Stimulated activated CD8-positive, alpha-beta memory T cell treated with anti-CD3 and anti-CD28 coated beads, Interleukin-7, amount 100 ng/mL, for 24 hours (primary cell): Measurements from ENCODE around the gene SLC7A5.
"Not testable (repeated sequence)": the region's sequence is repeated elsewhere in the genome, so short reads cannot be mapped to it uniquely, and the experiment has no call there.

Experiments
- DNase-seq: peaks from one replicate; pipeline ENCODE4 v3.0.0-alpha.2; 2020; ENCODE audit warnings: low read depth

The SLC7A5 gene

GRCh38 chr16:87888346-87888745, 19.0 kb upstream of the SLC7A5 start:
- not testable (repeated sequence) for DNase-seq

- not testable (repeated sequence) for DNase-seq
Observed at GRCh38 chr16:87887931-87888330, 18.6 kb upstream of the SLC7A5 start.

GRCh38 chr16:87885371-87885967, 16.2 kb upstream of the SLC7A5 start:
- DNase-seq = not testable (repeated sequence)

DNA sequence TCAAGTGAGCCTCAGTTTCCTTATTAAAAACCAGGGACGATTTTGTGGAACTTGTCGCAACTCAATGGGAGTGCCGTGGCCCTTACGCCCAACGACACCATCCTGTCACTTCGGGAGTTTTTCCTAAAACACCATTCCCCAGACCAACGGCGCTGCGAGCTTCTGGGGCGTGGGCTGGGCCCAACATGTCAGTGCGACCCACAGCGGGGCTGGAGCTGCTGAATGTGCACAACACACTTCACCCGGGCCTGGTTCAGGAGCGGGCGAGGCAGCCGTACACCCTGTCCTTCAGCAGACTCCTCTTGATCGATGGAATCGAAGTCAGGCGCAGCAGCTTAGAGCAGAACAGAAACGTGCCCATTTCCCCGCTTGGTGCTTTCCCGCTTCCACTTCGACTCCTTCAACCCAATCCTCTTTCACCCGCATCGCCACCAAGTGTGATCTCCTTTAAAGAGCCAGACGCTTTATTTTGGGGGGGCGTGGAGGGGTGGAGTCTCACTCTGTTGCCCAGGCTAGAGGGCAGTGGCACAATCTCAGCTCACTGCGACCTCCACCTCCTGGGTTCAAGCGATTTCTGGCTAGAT, 13.2 kb upstream of the SLC7A5 start:
- no peak for DNase-seq

GRCh38 chr16:87881324-87882200, 12.3 kb upstream of the SLC7A5 start:
- no peak for DNase-seq

- DNase-seq = no peak
Observed at GRCh38 chr16:87880117-87880696, 10.9 kb upstream of the SLC7A5 start.

DNA sequence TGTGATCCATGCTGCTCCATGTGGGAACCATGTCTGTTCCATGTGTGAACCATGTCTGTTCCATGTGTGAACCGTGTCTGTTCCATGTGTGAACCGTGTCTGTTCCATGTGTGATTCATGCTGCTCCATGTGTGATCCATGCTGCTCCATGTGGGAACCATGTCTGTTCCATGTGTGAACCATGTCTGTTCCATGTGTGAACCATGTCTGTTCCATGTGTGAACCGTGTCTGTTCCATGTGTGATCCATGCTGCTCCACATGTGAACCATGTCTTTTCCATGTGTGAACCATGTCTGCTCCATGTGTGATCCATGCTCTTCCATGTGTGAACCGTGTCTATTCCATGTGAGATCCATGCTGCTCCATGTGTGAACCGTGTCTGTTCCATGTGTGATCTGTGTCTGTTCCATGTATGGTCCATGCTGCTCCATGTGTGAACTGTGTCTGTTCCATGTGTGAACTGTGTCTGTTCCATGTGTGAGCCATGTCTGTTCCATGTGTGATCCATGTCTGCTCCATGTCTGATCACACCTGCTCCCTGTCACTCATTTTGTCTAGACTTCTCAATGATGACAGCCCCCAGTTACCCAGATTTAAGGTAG, 10.2 kb upstream of the SLC7A5 start:
- DNase-seq = not testable (repeated sequence)

DNA sequence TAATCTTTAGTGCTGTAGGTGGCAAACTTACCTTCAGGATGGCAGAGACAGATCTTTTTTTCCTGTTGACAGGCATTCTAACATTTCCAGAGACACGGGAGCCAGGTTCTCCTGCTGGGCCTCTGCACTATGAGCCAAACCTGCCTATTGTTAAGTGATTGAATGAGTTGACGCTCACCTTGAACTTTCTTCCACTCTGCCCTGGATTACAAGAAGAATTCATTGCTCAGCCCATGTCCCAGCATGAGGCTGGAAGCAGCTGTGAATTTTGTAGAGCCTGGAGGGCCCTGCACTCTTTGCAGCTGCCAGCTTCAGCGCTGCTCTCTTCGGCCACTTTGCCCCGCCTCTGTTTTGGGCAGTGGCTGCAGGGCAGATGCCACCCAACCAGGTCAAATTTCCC, 9.4 kb upstream of the SLC7A5 start:
- DNase-seq = no peak

DNA sequence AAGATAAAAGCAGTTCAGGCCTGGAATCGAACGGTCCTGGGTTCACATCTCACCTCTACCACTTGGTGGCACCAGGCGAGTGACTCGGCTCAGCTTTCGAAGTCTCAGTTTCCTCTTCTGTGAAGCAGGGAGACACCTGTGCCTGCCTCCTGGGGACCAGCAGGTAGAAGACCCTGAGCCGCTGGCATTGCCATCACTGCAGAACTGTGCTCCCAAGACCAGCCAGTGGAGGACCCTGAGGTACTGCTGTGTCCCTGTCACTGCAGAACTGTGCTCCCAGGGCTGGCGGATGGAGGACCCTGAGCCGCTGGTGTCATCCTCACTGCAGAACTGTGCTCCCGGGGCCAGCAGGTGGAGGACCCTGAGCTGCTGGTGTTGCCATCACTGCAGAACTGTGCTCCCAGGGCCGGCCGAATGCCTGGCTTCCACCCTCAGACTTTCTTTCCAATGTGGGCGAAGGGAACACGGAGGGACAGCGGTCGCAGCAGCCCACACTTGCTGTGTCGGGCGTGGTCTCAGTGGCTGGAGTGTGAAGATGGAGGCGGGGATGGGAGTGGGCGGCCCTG, 8.7 kb upstream of the SLC7A5 start:
- no peak for DNase-seq

GRCh38 chr16:87874639-87875427, 5.5 kb upstream of the SLC7A5 start:
- DNase-seq = peak; percentile 63

DNA sequence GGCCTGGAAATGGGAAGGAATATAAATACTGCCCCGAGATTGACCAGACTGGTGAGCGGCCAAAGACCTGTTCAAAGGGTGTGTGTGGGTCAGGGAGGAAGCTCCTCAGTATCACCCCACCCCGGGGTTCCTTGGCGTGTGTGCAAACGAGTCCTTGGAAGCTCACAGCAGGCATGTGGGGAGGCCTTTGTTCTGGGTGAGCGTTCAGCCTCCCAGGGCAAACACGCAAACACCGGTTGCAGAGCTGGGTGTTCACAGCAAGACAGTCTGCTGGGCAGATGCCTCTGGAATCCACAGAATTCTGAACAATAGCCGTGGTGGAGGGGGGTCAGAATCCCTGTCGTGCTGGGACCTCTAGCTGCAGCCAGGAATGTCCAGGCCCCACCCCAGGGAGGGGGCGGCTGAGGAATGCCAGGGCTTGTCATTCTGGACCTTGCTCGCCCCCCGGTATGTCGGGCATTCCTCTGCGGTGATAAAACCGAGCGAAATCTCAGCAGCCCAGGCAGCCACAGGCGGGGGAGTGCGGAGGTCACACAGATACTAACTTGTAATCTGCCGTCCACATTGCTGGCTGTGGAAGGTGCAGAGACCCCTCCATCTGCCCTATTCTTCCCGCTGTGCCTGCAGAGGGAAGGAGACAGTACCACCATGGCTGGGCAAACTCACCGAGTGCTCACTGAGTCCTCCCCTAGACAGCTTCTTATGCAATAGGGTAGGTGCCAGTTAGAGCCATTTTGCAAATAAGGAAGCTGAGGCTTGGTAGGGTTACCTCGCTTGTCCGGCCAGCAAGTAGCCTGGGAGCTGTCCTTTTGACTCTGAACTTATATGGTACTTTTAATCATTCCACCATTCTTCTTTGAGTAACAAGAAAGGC, 1.3 kb upstream of the SLC7A5 start:
- not testable (repeated sequence) for DNase-seq

- not testable (repeated sequence) for DNase-seq
Observed at GRCh38 chr16:87869879-87870417, 641 bp upstream of the SLC7A5 start.

DNA sequence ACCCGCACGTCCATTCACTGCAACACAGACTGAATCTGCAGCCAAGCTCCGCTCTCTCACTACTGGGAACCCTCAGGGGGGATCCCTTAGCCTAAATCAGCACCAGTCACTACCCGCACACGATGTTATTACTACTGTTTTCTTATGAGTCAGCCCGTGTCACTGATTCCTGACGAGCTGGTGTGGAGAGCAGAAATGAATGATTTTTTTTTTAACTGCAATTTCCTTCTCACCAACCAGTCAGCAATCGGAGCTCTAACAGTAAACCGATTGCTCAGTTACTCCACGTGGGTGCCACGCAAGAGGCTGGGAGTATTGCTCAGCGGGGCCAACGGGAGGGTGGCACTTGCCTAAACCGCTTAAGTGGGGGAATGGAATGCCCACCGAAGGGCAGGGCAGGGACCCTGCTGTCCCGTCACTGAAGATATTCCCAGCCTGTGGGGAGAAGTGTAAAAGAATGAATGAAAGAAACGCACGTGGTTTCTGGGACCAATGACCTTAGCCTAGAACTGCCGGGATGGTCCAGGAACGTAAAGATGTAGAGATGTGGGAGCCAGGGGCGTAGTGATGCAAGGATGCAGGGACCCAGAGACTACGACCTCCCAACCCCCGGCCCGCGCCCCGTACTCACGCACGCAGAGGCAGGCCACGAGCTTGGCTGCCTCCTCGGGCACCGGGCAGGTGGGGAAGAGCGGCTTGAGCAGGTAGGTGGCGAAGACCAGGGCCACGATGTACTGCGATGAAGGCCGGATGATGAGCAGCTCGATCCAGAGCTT, 865 bp downstream of the SLC7A5 start:
- DNase-seq = not testable (repeated sequence)

DNA sequence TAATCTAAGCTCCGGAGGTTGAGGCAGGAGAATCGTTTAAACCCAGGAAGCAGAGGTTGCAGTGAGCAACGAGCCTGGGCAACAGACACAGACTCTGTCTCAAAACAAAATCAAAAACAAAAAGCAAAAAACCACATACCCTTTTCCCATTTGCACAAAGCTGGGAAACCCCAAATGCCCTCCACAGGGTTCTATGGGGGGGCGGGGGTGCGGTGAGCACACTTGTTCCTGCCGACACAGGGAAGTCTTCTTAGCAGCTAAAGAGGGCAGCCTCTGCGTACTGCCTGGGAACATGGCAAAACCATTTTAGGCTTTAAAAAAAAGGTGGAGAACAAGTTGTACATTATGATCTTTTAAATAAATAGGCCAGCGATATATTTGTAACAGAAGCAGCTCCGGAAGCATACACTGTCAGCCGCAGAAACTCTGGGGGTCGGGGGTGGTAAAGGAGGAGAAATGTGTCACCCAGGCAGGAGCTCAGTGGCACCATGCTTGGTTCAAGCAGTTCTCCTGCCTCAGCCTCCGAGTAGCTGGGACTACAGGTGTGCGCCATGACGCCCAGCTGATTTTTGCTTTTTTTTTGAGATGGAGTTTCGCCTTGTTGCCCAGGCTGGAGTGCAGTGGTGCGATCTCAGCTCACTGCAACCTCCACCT, 3.3 kb downstream of the SLC7A5 start:
- DNase-seq = not testable (repeated sequence)

DNA sequence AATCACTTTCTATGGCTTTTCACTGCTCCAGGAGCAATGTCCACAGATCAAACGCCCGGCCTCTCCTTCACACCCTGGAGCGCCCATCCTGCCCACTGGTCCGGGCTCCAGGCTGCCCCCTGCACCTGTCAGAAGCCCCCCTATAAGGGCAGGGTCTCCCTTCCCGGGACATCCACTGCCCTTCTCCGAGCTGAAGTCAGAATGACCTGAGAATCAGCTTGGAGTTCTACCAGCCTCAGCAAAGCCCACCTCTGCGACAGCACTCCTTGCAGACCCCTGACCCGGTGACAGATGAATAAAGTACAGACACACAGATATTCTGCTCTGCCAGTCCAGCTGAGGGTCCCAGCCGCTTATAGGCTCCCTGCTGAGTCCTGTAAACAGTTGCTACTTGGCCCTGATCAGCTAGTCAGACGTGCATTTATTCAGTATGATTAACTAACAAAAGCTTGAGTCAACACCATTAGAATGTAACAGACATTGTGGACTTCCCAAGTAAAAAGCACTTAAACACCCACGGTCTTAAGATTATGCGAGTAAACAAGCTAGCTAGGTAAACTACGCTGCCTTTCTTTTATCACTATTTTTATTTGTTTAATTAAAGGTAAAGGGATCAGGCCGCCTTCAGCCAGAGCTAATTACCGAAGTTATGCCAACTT, 4.8 kb downstream of the SLC7A5 start:
- no peak for DNase-seq

GRCh38 chr16:87863327-87863635, 6.0 kb downstream of the SLC7A5 start:
- DNase-seq = not testable (repeated sequence)

- not testable (repeated sequence) for DNase-seq
Observed at GRCh38 chr16:87862597-87863326, 6.5 kb downstream of the SLC7A5 start.
